CD14-positive monocyte (primary cell): ENCODE data around the gene OR6B3. TPM values are rescaled to one million over a fixed set of nuclear protein-coding genes. Genes with fewer than 3 reads are reported as not detected.

Experiments used
- DNase-seq, 3 donors: peaks; one replicate each; pipeline ENCODE4 v3.0.0-alpha.2; 2011 to 2022
- H2AFZ ChIP-seq: 2 replicates; pipeline ENCODE4 v1.6.0; 2012; ENCODE audit warnings: mild to moderate bottlenecking, low read depth, low read length, inconsistent platforms; ENCODE audit not compliant: insufficient read depth, poor library complexity, severe bottlenecking
- H3K27ac ChIP-seq, 2 donors: 1 replicate in 1 of 2; 2 replicates in 1 of 2; pipeline ENCODE4 v1.5.1; 2012 to 2013; ENCODE audit warnings: low read length in 2 of 2, control low read depth in 1 of 2, inconsistent platforms in 1 of 2, low read depth in 1 of 2, mild to moderate bottlenecking in 1 of 2
- H3K27me3 ChIP-seq, 2 donors: one replicate each; pipeline versions ENCODE4 v1.6.0 to v1.6.1; 2011 to 2013; ENCODE audit warnings: low read length in 2 of 2; ENCODE audit not compliant: control insufficient read depth in 2 of 2, insufficient read depth in 2 of 2
- H3K36me3 ChIP-seq, 2 donors: replicated peaks in 1 of 2; 1 replicate in 1 of 2; 2 replicates in 1 of 2; pipeline versions ENCODE4 v1.5.1 to v1.6.1; 2012 to 2013; ENCODE audit warnings: low read length in 2 of 2, control low read depth in 1 of 2, inconsistent platforms in 1 of 2, mild to moderate bottlenecking in 1 of 2; ENCODE audit not compliant: insufficient read depth in 2 of 2, control insufficient read depth in 1 of 2
- H3K4me1 ChIP-seq, 2 donors: 1 replicate in 1 of 2; 2 replicates in 1 of 2; pipeline versions ENCODE4 v1.5.1 to v1.6.1; 2012 to 2013; ENCODE audit warnings: low read length in 2 of 2, control low read depth in 1 of 2, inconsistent platforms in 1 of 2, mild to moderate bottlenecking in 1 of 2, moderate library complexity in 1 of 2; ENCODE audit not compliant: insufficient read depth in 2 of 2, control insufficient read depth in 1 of 2
- H3K4me2 ChIP-seq: replicated peaks from 2 replicates; pipeline ENCODE3; 2012; ENCODE audit warnings: low read length, moderate library complexity, mild to moderate bottlenecking; ENCODE audit not compliant: poor library complexity, severe bottlenecking; ENCODE audit errors: extremely low read depth
- H3K4me3 ChIP-seq, 3 experiments: fragments of 200-600 bp in 1 of 3; sonication (generic) in 1 of 3; replicated peaks in 1 of 3; 1 replicate in 2 of 3; 2 replicates in 1 of 3; pipeline ENCODE4 v1.5.1; 2011 to 2013; ENCODE audit warnings: low read length in 3 of 3, mild to moderate bottlenecking in 3 of 3, control low read depth in 2 of 3, low read depth in 2 of 3, inconsistent platforms in 1 of 3, moderate library complexity in 1 of 3
- H3K79me2 ChIP-seq: 2 replicates; pipeline ENCODE4 v1.6.0; 2012; ENCODE audit warnings: mild to moderate bottlenecking, control low read depth, inconsistent platforms, low read length, moderate library complexity; ENCODE audit not compliant: insufficient read depth
- H3K9ac ChIP-seq: 2 replicates; pipeline ENCODE4 v1.6.0; 2017; ENCODE audit warnings: low read length, mild to moderate bottlenecking; ENCODE audit not compliant: insufficient read depth, poor library complexity, severe bottlenecking
- H3K9me3 ChIP-seq, 2 donors: replicated peaks in 1 of 2; 1 replicate in 1 of 2; 2 replicates in 1 of 2; pipeline versions ENCODE4 v1.5.1 to v1.6.1; 2012 to 2013; ENCODE audit warnings: low read length in 2 of 2, control low read depth in 1 of 2; ENCODE audit not compliant: control insufficient read depth in 1 of 2, insufficient read depth in 1 of 2
- H4K20me1 ChIP-seq: 2 replicates; pipeline ENCODE4 v1.6.0; 2012; ENCODE audit warnings: mild to moderate bottlenecking, low read length, control low read depth, moderate library complexity; ENCODE audit not compliant: insufficient read depth
- H3K27ac Mint-ChIP-seq, 7 donors: one replicate each; pipeline ENCODE4 v1.8.0; 2020; ENCODE audit warnings: mild to moderate bottlenecking in 7 of 7, mixed read lengths in 7 of 7, moderate library complexity in 6 of 7, inconsistent platforms in 2 of 7
- H3K27me3 Mint-ChIP-seq, 3 donors: one replicate each; pipeline ENCODE4 v1.8.0; 2021 to 2022; ENCODE audit warnings: low read depth in 3 of 3, mild to moderate bottlenecking in 3 of 3, mixed read lengths in 3 of 3, moderate library complexity in 3 of 3, inconsistent platforms in 1 of 3
- H3K36me3 Mint-ChIP-seq, 2 donors: one replicate each; pipeline ENCODE4 v1.8.0; 2020; ENCODE audit warnings: mixed read lengths in 2 of 2, inconsistent platforms in 1 of 2, mild to moderate bottlenecking in 1 of 2
- H3K4me1 Mint-ChIP-seq: one replicate; pipeline ENCODE4 v1.8.0; 2020; ENCODE audit warnings: mild to moderate bottlenecking, mixed read lengths
- H3K4me3 Mint-ChIP-seq, 2 donors: one replicate each; pipeline ENCODE4 v1.8.0; 2020; ENCODE audit warnings: mild to moderate bottlenecking in 2 of 2, mixed read lengths in 2 of 2, moderate library complexity in 1 of 2
- H3K9me3 Mint-ChIP-seq, 7 donors: one replicate each; pipeline ENCODE4 v1.8.0; 2020 to 2022; ENCODE audit warnings: mixed read lengths in 7 of 7, mild to moderate bottlenecking in 6 of 7, moderate library complexity in 6 of 7, inconsistent platforms in 2 of 7
- WGBS: methylation state at CpG from one replicate; pipeline ENCODE4 v1.1.5; 2013; ENCODE audit warnings: missing lambda C conversion rate; ENCODE audit not compliant: insufficient coverage; 5-methylcytosine and 5-hydroxymethylcytosine counted together
- intact Hi-C, 2 donors: fragments of 100-400 bp; cut with micrococcal nuclease; formaldehyde crosslinking; loops; one replicate each; pipeline versions ENCODE4 v1.15.0 to v1.15.1; 2023
- polyA plus RNA-seq, 3 donors: library from polyadenylated mRNA; depleted of rRNA in 1 of 3; unstranded in 2 of 3; stranded (reverse) in 1 of 3; fragments of 300-500 nt in 2 of 3; fragments of >200 nt in 1 of 3; fragmentation: Illumina TruSeq in 2 of 3; gene quantifications; 1 replicate in 2 of 3; 2 replicates in 1 of 3; pipeline ENCODE4 v1.2.3, GENCODE V29; 2012 to 2021
- TF ChIP-seq, protein P1 (sequence below): fragments of 200-600 bp; IDR thresholded peaks from one replicate; pipeline ENCODE4 v1.8.0; 2022; ENCODE audit warnings: antibody characterized with exemption, mild to moderate bottlenecking

OR6B3 gene
- polyA plus RNA-seq, 3 donors: not detected

DNA sequence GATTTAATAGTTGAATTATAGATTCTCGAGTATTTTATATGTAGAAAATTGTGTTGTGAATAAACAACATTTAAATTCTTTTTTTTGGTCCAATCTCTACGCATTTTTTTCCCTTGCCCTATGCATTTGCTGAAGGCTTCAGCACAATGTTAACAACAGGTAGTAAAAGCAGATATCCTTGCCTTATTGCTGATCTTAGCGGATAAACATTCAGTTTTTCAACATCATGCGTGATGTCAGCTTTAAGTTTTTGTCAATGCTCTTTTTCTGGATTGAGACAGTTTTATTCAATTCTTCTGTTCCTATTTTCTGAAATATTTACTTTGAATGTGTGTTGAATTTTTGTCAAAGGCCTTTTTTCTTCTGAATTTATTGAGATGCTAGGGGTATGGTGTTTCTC is 11.6 kb upstream of the OR6B3 start:
- Mint-ChIP-seq H3K4me1 (no peaks in the 10 kb centered on the region), H3K27ac (no peak overlapping the region), H3K27me3 (peaks cover 0 to 29% (median 6%) of the 10 kb centered on the region in 3 donors), H3K4me3 (peak overlapping the region in 1 of 2 donors; percentile 2), H3K36me3 (no peaks in the 10 kb centered on the region), H3K9me3 (peaks cover 0 to 7% (median 2%) of the 10 kb centered on the region in 7 donors)
- Histone ChIP-seq H3K4me3 (no peak overlapping the region), H3K9me3 (no peaks in the 10 kb centered on the region), H2AFZ (no peak overlapping the region), H3K36me3 (no peaks in the 10 kb centered on the region), H3K4me1 (no peaks in the 10 kb centered on the region), H3K4me2 (no peak overlapping the region), H3K79me2 (no peaks in the 10 kb centered on the region), H3K27ac (no peak overlapping the region), H3K9ac (no peak overlapping the region), H4K20me1 (no peaks in the 10 kb centered on the region), H3K27me3 (peaks cover 14 to 20% of the 10 kb centered on the region in 2 donors)
- 100% methylated on average over 1 of the region's 4 CpGs for WGBS
- intact Hi-C loops: no loop called here
- TF ChIP-seq, protein P1, sequence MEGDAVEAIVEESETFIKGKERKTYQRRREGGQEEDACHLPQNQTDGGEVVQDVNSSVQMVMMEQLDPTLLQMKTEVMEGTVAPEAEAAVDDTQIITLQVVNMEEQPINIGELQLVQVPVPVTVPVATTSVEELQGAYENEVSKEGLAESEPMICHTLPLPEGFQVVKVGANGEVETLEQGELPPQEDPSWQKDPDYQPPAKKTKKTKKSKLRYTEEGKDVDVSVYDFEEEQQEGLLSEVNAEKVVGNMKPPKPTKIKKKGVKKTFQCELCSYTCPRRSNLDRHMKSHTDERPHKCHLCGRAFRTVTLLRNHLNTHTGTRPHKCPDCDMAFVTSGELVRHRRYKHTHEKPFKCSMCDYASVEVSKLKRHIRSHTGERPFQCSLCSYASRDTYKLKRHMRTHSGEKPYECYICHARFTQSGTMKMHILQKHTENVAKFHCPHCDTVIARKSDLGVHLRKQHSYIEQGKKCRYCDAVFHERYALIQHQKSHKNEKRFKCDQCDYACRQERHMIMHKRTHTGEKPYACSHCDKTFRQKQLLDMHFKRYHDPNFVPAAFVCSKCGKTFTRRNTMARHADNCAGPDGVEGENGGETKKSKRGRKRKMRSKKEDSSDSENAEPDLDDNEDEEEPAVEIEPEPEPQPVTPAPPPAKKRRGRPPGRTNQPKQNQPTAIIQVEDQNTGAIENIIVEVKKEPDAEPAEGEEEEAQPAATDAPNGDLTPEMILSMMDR: no peak
- DNase-seq: no peak

DNA sequence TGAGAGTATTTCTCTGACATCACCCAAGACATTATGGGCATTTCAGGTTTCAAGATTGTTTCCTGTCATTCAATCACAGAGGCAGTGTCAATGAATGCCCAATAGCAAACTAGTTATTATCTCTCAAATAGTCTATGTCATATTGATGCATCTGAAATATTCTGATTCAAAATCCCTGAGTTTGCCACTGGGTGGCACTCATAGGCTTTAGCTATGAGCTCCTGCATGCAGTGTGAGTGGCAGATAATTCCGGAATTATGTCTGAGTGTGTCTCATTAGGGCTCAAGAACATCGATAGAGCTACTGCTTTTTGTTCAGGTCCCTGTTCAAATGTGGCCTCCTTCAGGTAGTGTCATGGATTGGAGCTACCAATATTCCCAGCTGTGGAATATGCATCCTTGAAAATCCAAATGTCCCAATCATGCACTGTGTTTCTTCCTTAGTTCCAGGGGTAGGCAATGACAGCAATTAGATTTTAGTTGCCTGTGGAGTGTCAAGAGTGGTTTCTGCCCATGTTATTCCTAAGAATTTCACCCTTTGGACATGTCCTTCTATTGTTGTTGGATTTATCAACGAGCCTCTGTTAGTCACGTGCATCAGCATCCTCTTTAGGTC is 7.8 kb upstream of the OR6B3 start:
- intact Hi-C loops: loop anchor here (2.0 kb wide), 2 partner anchors 82 to 84 kb away; no protein-coding TSS in a partner anchor
- Mint-ChIP-seq H3K9me3 (peaks cover 0 to 2% (median 0%) of the 10 kb centered on the region in 7 donors), H3K4me1 (no peaks in the 10 kb centered on the region), H3K36me3 (no peaks in the 10 kb centered on the region), H3K27me3 (peaks cover 2 to 26% (median 3%) of the 10 kb centered on the region in 3 donors), H3K4me3 (no peak overlapping the region), H3K27ac (no peak overlapping the region)
- H3K27ac ChIP-seq: no peak overlapping the region
- no peak overlapping the region for H3K9ac ChIP-seq
- no peak overlapping the region for H3K4me2 ChIP-seq
- H3K4me3 ChIP-seq: no peak overlapping the region
- no peaks in the 10 kb centered on the region for H4K20me1 ChIP-seq
- DNase-seq: peak in 2 of 3 donors; percentile 3 to 27
- TF ChIP-seq, protein P1: peak; percentile 48
- no peaks in the 10 kb centered on the region for H3K79me2 ChIP-seq
- WGBS: 0% methylated on average over 2 of the region's 4 CpGs
- H2AFZ ChIP-seq: no peak overlapping the region
- no peaks in the 10 kb centered on the region for H3K36me3 ChIP-seq
- no peaks in the 10 kb centered on the region for H3K4me1 ChIP-seq
- no peaks in the 10 kb centered on the region for H3K9me3 ChIP-seq
- peaks cover 8 to 16% of the 10 kb centered on the region in 2 donors for H3K27me3 ChIP-seq
